Right lobe of liver (tissue), 4 donors: ENCODE results near the gene C6orf52.

Experiments
- CTCF ChIP-seq, 4 donors: fragments of 200-600 bp in 3 of 4; fragments of 450-650 bp in 1 of 4; IDR thresholded peaks; one replicate each; pipeline versions ENCODE4 v1.5.1 to v1.8.0; 2016 to 2022; ENCODE audit warnings: antibody characterized with exemption in 4 of 4, mild to moderate bottlenecking in 2 of 4
- POLR2A ChIP-seq: fragments of 450-650 bp; IDR thresholded peaks from one replicate; pipeline ENCODE4 v1.6.1; 2017; ENCODE audit warnings: antibody characterized with exemption, mild to moderate bottlenecking
- donor health status: DM: no; HTN: no; CAD: no.
- donor health status: DM: no; HTN: no; CAD: no.
- donor health status: DM: no; HTN: yes; CAD: no.

- no peak for TF ChIP-seq CTCF (IDR thresholded peaks at IDR 0.05)
- TF ChIP-seq POLR2A, result no peak
These were observed 32.2 kb downstream of the C6orf52 start for GRCh38 chr6:10662207-10662606.
